GM18498 (cell line): ENCODE data around the gene PCSK6.
A peak's percentile ranks its signal among the peaks of the same experiment; 100 is the strongest.

Source experiments
- ATAC-seq: cut with Tn5 transposase; IDR thresholded peaks from one replicate; pipeline ENCODE4 v1.9.1; 2021; ENCODE audit warnings: mild to moderate bottlenecking, moderate library complexity; ENCODE audit not compliant: unreplicated experiment

Gene PCSK6

GRCh38 chr15:101258238-101259144, 231.0 kb downstream of the PCSK6 start:
- peak; percentile 52 for ATAC-seq

- ATAC-seq, result no peak
Measured at GRCh38 chr15:101256757-101257156, 232.8 kb downstream of the PCSK6 start.

GRCh38 chr15:101255615-101256241, 233.8 kb downstream of the PCSK6 start:
- ATAC-seq, result no peak

GRCh38 chr15:101255051-101255395, 234.5 kb downstream of the PCSK6 start:
- ATAC-seq, result no peak

GRCh38 chr15:101254157-101255050, 235.1 kb downstream of the PCSK6 start:
- ATAC-seq, result no peak
